Right cardiac atrium (tissue), 5 donors: ENCODE results near the gene PAPOLB. TPM values are rescaled to one million over a fixed set of nuclear protein-coding genes. Genes with fewer than 3 reads are reported as not detected.

Experiments used
- ATAC-seq, 2 donors: fragments of 200-7000 bp; cut with Tn5 transposase; one replicate each; pipeline versions ENCODE4 v1.8.0 to v1.9.1; 2020; ENCODE audit warnings: moderate library complexity in 2 of 2, mild to moderate bottlenecking in 1 of 2
- DNase-seq, 3 donors: peaks; one replicate each; pipeline ENCODE4 v3.0.0-alpha.2; 2020
- H3K27ac ChIP-seq: one replicate; pipeline ENCODE4 v1.5.1; 2013; ENCODE audit warnings: mild to moderate bottlenecking, low read length, control low read depth, moderate library complexity
- H3K27me3 ChIP-seq: one replicate; pipeline ENCODE4 v1.6.1; 2013; ENCODE audit not compliant: control insufficient read depth, insufficient read depth
- H3K4me1 ChIP-seq: one replicate; pipeline ENCODE4 v1.6.1; 2013; ENCODE audit warnings: low read length; ENCODE audit not compliant: control insufficient read depth, insufficient read depth
- H3K4me3 ChIP-seq: one replicate; pipeline ENCODE4 v1.5.1; 2013; ENCODE audit warnings: low read length, control low read depth
- H3K9me3 ChIP-seq: one replicate; pipeline ENCODE4 v1.6.1; 2013; ENCODE audit warnings: low read length; ENCODE audit not compliant: control insufficient read depth
- WGBS: extraction: QIAGEN DNeasy Blood & Tissue Kit; methylation state at CpG from one replicate; pipeline ENCODE4 v1.1.7; 2013; 5-methylcytosine and 5-hydroxymethylcytosine counted together
- intact Hi-C, 4 donors: fragments of 100-400 bp; cut with DNase I; formaldehyde crosslinking; loops; one replicate each; pipeline versions ENCODE4 v1.11.0 to v1.14.0; 2022 to 2023
- polyA plus RNA-seq: library from polyadenylated mRNA; stranded (reverse); fragments of 200-250 nt; gene quantifications from one replicate; pipeline ENCODE4 v1.2.3, GENCODE V29; 2013
- total RNA-seq, 4 donors: library from RNA; stranded (reverse); fragmentation: NEBNext Ultra II Directional; extraction: Animal tissue kit (Norgen Biotek cat#: 25700); gene quantifications; one replicate each; pipeline ENCODE4 v1.2.1, GENCODE V29; 2021
- donor health status: healthy with polysubstance abuse.
- donor health status: DM: no; HTN: yes; CAD: no.
- donor health status: DM: no; HTN: no; CAD: no.
- donor health status: DM: no; HTN: yes; CAD: no; lungs with severe emphysema.
- donor health status: DM: yes; HTN: yes; CAD: no.

The PAPOLB gene
- total and polyA plus RNA-seq, 5 donors, result 0.16 to 0.39 (median 0.29) TPM

GRCh38 chr7:4888161-4888560 is 26.3 kb upstream of the PAPOLB start:
- Histone ChIP-seq H3K4me3 (no peak overlapping the region), H3K9me3 (no peaks in the 10 kb centered on the region), H3K27ac (no peak overlapping the region), H3K27me3 (no peaks in the 10 kb centered on the region), H3K4me1 (no peaks in the 10 kb centered on the region)
- DNase-seq (no peak), ATAC-seq (no peak)
- intact Hi-C loops, result loop anchor here in 2 of 4 donors (5.0 to 10.0 kb wide), 3 partner anchors 53 to 93 kb away; no protein-coding TSS in a partner anchor
- WGBS, result 40% methylated on average over 3 of the region's 3 CpGs

- no peaks in the 10 kb centered on the region for H3K9me3 ChIP-seq
- no peak for DNase-seq
- intact Hi-C loops, result loop anchor here in 2 of 4 donors (5.0 to 10.0 kb wide), 3 partner anchors 52 to 92 kb away; no protein-coding TSS in a partner anchor
- H3K27me3 ChIP-seq, result no peaks in the 10 kb centered on the region
- H3K27ac ChIP-seq, result no peak overlapping the region
- no peaks in the 10 kb centered on the region for H3K4me1 ChIP-seq
- WGBS, result 46% methylated on average over 1 of the region's 1 CpG
- no peak for ATAC-seq
- H3K4me3 ChIP-seq, result no peak overlapping the region
Observed at GRCh38 chr7:4886671-4887070, 24.8 kb upstream of the PAPOLB start.

- ATAC-seq (no peak), DNase-seq (no peak)
- H3K27me3 ChIP-seq, result no peaks in the 10 kb centered on the region
- 87% methylated on average over 7 of the region's 7 CpGs for WGBS
- H3K4me3 ChIP-seq, result no peak overlapping the region
- no peaks in the 10 kb centered on the region for H3K9me3 ChIP-seq
- intact Hi-C loops, result loop anchor here in 2 of 4 donors (5.0 to 10.0 kb wide), 3 partner anchors 51 to 91 kb away; no protein-coding TSS in a partner anchor
- H3K4me1 ChIP-seq, result no peaks in the 10 kb centered on the region
- no peak overlapping the region for H3K27ac ChIP-seq
Observed at GRCh38 chr7:4885317-4885807, 23.5 kb upstream of the PAPOLB start.

- H3K4me3 ChIP-seq, result no peak overlapping the region
- 78% methylated on average over 10 of the region's 10 CpGs for WGBS
- intact Hi-C loops, result loop anchor here in 3 of 4 donors (5.0 to 10.0 kb wide), 4 partner anchors 49 to 89 kb away; no protein-coding TSS in a partner anchor
Observed at GRCh38 chr7:4884164-4884563, 22.3 kb upstream of the PAPOLB start.

GRCh38 chr7:4883372-4884144 is 21.7 kb upstream of the PAPOLB start, which contains the start of gene RADIL:
RADIL (minus strand) TSS chr7:4883716; CDS start chr7:4878139, 5,577 bp downstream.
- intact Hi-C loops, result loop anchor here in 3 of 4 donors (5.0 to 10.0 kb wide), 4 partner anchors 49 to 89 kb away; no protein-coding TSS in a partner anchor
- Histone ChIP-seq H3K4me3 (peak within 1 kb of the TSS; percentile 82), H3K27ac (peak within 1 kb of the TSS; percentile 84), H3K4me1 (no peaks in the 10 kb centered on the region), H3K9me3 (no peaks in the 10 kb centered on the region), H3K27me3 (no peaks in the 10 kb centered on the region)
- 3% methylated on average over 72 of the region's 72 CpGs for WGBS
- DNase-seq, result peak; percentile 97 to 99 (median 99)
- ATAC-seq, result peak; percentile 92 to 95

More at GRCh38 chr7:4884164-4884563, 22.3 kb upstream of the PAPOLB start:
- Histone ChIP-seq H3K27ac (no peak overlapping the region), H3K27me3 (no peaks in the 10 kb centered on the region), H3K9me3 (no peaks in the 10 kb centered on the region), H3K4me1 (no peaks in the 10 kb centered on the region)
- no peak for DNase-seq
- ATAC-seq, result no peak

- intact Hi-C loops, result loop anchor here in 3 of 4 donors (5.0 to 10.0 kb wide), 4 partner anchors 48 to 88 kb away; no protein-coding TSS in a partner anchor
Observed at GRCh38 chr7:4883033-4883371, 21.2 kb upstream of the PAPOLB start.

GRCh38 chr7:4882169-4883032 is 20.6 kb upstream of the PAPOLB start:
- Histone ChIP-seq H3K27ac (peak overlapping the region; percentile 84), H3K9me3 (no peaks in the 10 kb centered on the region), H3K27me3 (no peaks in the 10 kb centered on the region), H3K4me1 (no peaks in the 10 kb centered on the region), H3K4me3 (peak overlapping the region; percentile 82)
- intact Hi-C loops, result loop anchor here in 3 of 4 donors (5.0 to 10.0 kb wide), 4 partner anchors 48 to 88 kb away; no protein-coding TSS in a partner anchor
- WGBS, result 2% methylated on average over 35 of the region's 35 CpGs
- peak; percentile 76 to 78 for ATAC-seq
- peak; percentile 82 to 92 (median 88) for DNase-seq

More at GRCh38 chr7:4883033-4883371, 21.2 kb upstream of the PAPOLB start:
- ATAC-seq (no peak), DNase-seq (peak in 1 of 3 donors; percentile 68)
- Histone ChIP-seq H3K27me3 (no peaks in the 10 kb centered on the region), H3K4me1 (no peaks in the 10 kb centered on the region), H3K27ac (peak overlapping the region; percentile 84), H3K9me3 (no peaks in the 10 kb centered on the region), H3K4me3 (peak overlapping the region; percentile 82)
- under 1% methylated on average over 36 of the region's 36 CpGs for WGBS

GRCh38 chr7:4880218-4880617 is 18.4 kb upstream of the PAPOLB start:
- WGBS, result 59% methylated on average over 10 of the region's 10 CpGs
- intact Hi-C loops, result loop anchor here in 3 of 4 donors (5.0 to 10.0 kb wide), 4 partner anchors 45 to 85 kb away; no protein-coding TSS in a partner anchor
- H3K4me1 ChIP-seq, result no peaks in the 10 kb centered on the region
- no peak overlapping the region for H3K4me3 ChIP-seq
- no peak overlapping the region for H3K27ac ChIP-seq
- H3K9me3 ChIP-seq, result no peaks in the 10 kb centered on the region
- ATAC-seq, result no peak
- no peaks in the 10 kb centered on the region for H3K27me3 ChIP-seq
- DNase-seq, result no peak

GRCh38 chr7:4879396-4880081 is 17.7 kb upstream of the PAPOLB start:
- H3K9me3 ChIP-seq, result no peaks in the 10 kb centered on the region
- no peaks in the 10 kb centered on the region for H3K4me1 ChIP-seq
- intact Hi-C loops, result loop anchor here in 3 of 4 donors (5.0 to 10.0 kb wide), 4 partner anchors 45 to 85 kb away; no protein-coding TSS in a partner anchor
- H3K27ac ChIP-seq, result no peak overlapping the region
- ATAC-seq (peak in 1 of 2 donors; percentile 3), DNase-seq (no peak)
- no peak overlapping the region for H3K4me3 ChIP-seq
- H3K27me3 ChIP-seq, result no peaks in the 10 kb centered on the region
- WGBS, result 64% methylated on average over 27 of the region's 27 CpGs
